ENCODE results near the gene VWA5B1. TPM values are rescaled to one million over a fixed set of nuclear protein-coding genes. Genes with fewer than 3 reads are reported as not detected.

Gene VWA5B1
- polyA plus RNA-seq, 1 donor (not counting 4 experiments of a cell fraction or from before 2014, with no cell fraction given), result not detected

DNA sequence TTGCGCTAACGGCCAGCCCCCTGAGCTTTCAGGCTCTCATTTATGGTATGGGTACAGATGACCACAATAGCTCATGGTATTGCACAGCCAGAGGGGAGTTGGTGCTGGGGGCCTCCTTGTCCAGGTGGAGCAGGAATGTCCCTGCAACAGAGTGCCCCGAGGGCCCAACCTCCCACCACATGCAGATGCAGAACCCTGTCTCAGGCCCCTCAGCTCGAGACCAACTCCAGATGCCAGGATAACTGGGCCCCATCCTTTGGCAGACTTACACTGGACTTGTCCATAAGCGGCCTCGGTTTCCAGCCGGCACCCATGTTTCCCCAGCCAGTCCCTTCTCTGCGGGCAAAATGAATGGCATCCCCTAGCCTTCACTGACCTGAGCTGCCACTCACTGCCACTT is 67.1 kb downstream of the VWA5B1 start:
- no peak for TF ChIP-seq EZH2 (IDR thresholded peaks at IDR 0.05; ENCODE audit: low read length)
- TF ChIP-seq, protein P1, sequence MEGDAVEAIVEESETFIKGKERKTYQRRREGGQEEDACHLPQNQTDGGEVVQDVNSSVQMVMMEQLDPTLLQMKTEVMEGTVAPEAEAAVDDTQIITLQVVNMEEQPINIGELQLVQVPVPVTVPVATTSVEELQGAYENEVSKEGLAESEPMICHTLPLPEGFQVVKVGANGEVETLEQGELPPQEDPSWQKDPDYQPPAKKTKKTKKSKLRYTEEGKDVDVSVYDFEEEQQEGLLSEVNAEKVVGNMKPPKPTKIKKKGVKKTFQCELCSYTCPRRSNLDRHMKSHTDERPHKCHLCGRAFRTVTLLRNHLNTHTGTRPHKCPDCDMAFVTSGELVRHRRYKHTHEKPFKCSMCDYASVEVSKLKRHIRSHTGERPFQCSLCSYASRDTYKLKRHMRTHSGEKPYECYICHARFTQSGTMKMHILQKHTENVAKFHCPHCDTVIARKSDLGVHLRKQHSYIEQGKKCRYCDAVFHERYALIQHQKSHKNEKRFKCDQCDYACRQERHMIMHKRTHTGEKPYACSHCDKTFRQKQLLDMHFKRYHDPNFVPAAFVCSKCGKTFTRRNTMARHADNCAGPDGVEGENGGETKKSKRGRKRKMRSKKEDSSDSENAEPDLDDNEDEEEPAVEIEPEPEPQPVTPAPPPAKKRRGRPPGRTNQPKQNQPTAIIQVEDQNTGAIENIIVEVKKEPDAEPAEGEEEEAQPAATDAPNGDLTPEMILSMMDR (optimal IDR thresholded peaks at IDR 0.05 in 1 of 3, IDR thresholded peaks at IDR 0.05 in 1 of 3, conservative IDR thresholded peaks at IDR 0.05 in 1 of 3; ENCODE audit: extremely low read depth in 1 of 3, insufficient read depth in 2 of 3, low read length in 3 of 3), result no peak
- H3K27me3 ChIP-seq (ENCODE audit: control insufficient read depth, extremely low read depth, insufficient read depth, low read length), result no peaks in the 10 kb centered on the region

DNA sequence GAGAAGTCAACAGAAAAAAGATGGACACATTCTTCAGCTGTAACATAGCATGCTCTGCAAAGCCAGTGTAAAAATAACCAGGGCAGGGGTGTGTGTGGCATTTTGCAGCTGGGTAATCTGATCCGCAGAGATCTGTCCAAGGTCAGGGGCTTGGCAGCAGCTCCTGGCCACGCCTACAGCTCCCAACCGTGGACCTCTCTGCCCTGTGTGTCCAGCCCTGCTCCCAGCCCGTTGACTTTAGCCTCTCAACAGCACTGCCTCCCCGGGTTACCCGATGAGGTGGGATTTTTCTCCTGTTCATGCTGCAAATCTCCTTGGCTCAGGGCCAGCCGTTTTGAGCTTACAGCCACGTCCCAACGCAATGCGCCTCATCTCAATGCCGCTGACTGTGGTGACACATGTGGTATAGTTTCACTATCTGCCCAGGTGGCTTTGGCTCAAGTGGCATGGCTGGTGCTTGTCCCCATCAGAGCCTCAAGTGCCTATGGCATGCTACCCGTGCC is 68.1 kb downstream of the VWA5B1 start:
- Histone ChIP-seq H2AFZ (ENCODE audit: control insufficient read depth, low read length) (no peak overlapping the region), H3K9me1 (ENCODE audit: control insufficient read depth, extremely low read depth, insufficient read depth, low read length) (no peaks in the 10 kb centered on the region), H3K79me2 (ENCODE audit: control insufficient read depth, insufficient read depth, low read length) (no peaks in the 10 kb centered on the region), H3K27ac (ENCODE audit: control insufficient read depth, insufficient read depth, low read length) (no peak overlapping the region), H4K20me1 (ENCODE audit: control insufficient read depth, extremely low read depth, insufficient read depth, low read length) (no peaks in the 10 kb centered on the region), H3K4me1 (ENCODE audit: control insufficient read depth, extremely low read depth, insufficient read depth, low read length) (peaks cover 36% of the 10 kb centered on the region), H3K9ac (ENCODE audit: control insufficient read depth, extremely low read depth, insufficient read depth, low read length) (no peak overlapping the region), H3K36me3 (ENCODE audit: control insufficient read depth in 2 of 2, extremely low read depth in 1 of 2, insufficient read depth in 2 of 2, low read length in 2 of 2) (no peaks in the 10 kb centered on the region), H3K4me3 (ENCODE audit: control insufficient read depth in 2 of 3, extremely low read depth in 1 of 3, insufficient read depth in 2 of 3, low read depth in 1 of 3, low read length in 3 of 3) (no peak overlapping the region), H3K27me3 (ENCODE audit: control insufficient read depth, extremely low read depth, insufficient read depth, low read length) (no peaks in the 10 kb centered on the region), H3K4me2 (ENCODE audit: control insufficient read depth, extremely low read depth, insufficient read depth, low read depth, low read length) (no peak overlapping the region), H3K9me3 (ENCODE audit: control insufficient read depth, low read depth, low read length) (no peaks in the 10 kb centered on the region)
- FAIRE-seq (peak; percentile 67), DNase-seq (ENCODE audit: low read depth, low spot score) (no peak)
- dilution Hi-C loops (cut with MboI; ENCODE audit: extremely low pct_ligation_motif_present, low sequenced_read_pairs), result no loop called here
- TF ChIP-seq EZH2 (IDR thresholded peaks at IDR 0.05; ENCODE audit: low read length), result no peak
- TF ChIP-seq, protein P1 (optimal IDR thresholded peaks at IDR 0.05 in 1 of 3, IDR thresholded peaks at IDR 0.05 in 1 of 3, conservative IDR thresholded peaks at IDR 0.05 in 1 of 3; ENCODE audit: extremely low read depth in 1 of 3, insufficient read depth in 2 of 3, low read length in 3 of 3), result no peak

More for the DNA sequence above, 67.1 kb downstream of the VWA5B1 start:
- no peaks in the 10 kb centered on the region for H4K20me1 ChIP-seq (ENCODE audit: control insufficient read depth, extremely low read depth, insufficient read depth, low read length)
- FAIRE-seq (no peak), DNase-seq (ENCODE audit: low read depth, low spot score) (no peak)
- H3K79me2 ChIP-seq (ENCODE audit: control insufficient read depth, insufficient read depth, low read length), result no peaks in the 10 kb centered on the region
- no peak overlapping the region for H3K4me2 ChIP-seq (ENCODE audit: control insufficient read depth, extremely low read depth, insufficient read depth, low read depth, low read length)
- H3K9me1 ChIP-seq (ENCODE audit: control insufficient read depth, extremely low read depth, insufficient read depth, low read length), result no peaks in the 10 kb centered on the region
- H3K4me1 ChIP-seq (ENCODE audit: control insufficient read depth, extremely low read depth, insufficient read depth, low read length), result peaks cover 36% of the 10 kb centered on the region
- H2AFZ ChIP-seq (ENCODE audit: control insufficient read depth, low read length), result no peak overlapping the region
- no peaks in the 10 kb centered on the region for H3K36me3 ChIP-seq (ENCODE audit: control insufficient read depth in 2 of 2, extremely low read depth in 1 of 2, insufficient read depth in 2 of 2, low read length in 2 of 2)
- no peaks in the 10 kb centered on the region for H3K9me3 ChIP-seq (ENCODE audit: control insufficient read depth, low read depth, low read length)
- H3K9ac ChIP-seq (ENCODE audit: control insufficient read depth, extremely low read depth, insufficient read depth, low read length), result no peak overlapping the region
- H3K27ac ChIP-seq (ENCODE audit: control insufficient read depth, insufficient read depth, low read length), result no peak overlapping the region
- dilution Hi-C loops (cut with MboI; ENCODE audit: extremely low pct_ligation_motif_present, low sequenced_read_pairs), result no loop called here
- no peak overlapping the region for H3K4me3 ChIP-seq (ENCODE audit: control insufficient read depth in 2 of 3, extremely low read depth in 1 of 3, insufficient read depth in 2 of 3, low read depth in 1 of 3, low read length in 3 of 3)

Measured in keratinocyte (primary cell).